HG03469 (cell line): ENCODE results near the gene ITPR1.
"Not testable (repeated sequence)": the region's sequence is repeated elsewhere in the genome, so short reads cannot be mapped to it uniquely, and the experiment has no call there.

Experiments used
- ATAC-seq: cut with Tn5 transposase; IDR thresholded peaks from one replicate; pipeline ENCODE4 v1.9.1; 2021; ENCODE audit warnings: mild to moderate bottlenecking, moderate library complexity, moderate number of reproducible peaks; ENCODE audit not compliant: unreplicated experiment

Gene ITPR1

DNA sequence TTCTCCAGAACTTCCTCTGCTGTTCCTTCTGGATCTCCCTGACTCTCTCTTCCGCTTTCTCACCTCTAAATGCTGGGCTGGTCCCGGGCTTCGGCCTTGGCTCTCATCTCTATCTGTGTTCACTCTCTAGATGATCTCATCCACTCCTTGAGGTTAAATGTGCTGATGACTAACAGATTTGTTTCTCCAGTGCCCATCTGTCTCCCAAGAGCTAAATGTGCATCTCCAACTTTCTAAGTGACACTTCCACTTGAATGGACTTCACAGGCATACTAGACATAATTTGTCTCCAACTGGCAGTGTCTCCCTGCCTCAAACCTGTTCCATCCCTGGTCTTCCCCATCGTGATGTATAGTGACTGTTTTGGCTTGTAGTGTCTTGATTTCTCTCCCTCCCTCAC is 95.3 kb downstream of the ITPR1 start:
- no peak for ATAC-seq

DNA sequence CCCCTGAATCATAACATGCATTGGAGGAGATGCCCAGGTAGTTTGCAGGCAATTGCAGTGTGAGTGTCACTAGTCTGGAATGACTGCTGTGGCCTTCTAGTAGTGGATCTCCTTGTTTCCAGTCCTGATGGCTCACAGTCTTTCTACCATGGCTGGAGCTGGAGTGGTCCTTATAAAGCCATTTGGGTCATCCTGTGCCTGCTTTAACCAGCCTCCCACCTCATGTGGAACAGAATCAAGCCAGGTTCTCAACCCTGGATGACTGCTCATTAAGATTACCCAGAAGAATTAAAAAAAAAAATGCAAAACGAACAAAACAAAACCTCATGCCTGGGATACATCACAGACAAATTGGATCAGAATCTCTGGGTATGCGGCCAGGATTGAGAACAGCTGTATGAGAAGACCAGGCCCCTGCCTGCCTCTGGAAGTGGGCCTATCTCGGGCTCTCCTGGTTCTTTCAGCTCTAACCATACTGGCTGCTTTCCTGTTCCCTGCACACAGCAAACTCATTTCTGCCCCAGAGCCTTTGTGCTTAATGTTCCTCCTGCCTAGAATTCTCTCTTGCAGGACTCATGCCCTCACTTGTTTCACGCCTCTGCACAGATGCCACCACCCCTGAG is 96.4 kb downstream of the ITPR1 start:
- ATAC-seq = no peak

DNA sequence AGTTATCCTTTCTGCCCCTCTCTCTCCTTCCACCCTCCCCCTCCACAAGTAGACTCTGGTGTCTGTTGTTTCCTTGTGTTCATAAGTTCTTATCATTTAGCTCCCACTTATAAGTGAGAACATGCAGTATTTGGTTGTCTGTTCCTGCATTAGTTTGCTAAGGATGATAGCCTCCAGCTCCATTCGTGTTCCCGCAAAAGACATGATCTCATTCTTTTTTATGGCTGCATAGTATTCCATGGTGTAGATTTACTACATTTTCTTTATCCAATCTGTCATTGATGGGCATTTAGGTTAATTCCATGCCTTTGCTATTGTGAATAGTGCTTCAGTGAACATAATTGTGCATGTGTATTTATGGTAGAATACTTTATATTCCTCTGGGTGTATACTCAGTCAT is 97.7 kb downstream of the ITPR1 start:
- ATAC-seq = not testable (repeated sequence)

DNA sequence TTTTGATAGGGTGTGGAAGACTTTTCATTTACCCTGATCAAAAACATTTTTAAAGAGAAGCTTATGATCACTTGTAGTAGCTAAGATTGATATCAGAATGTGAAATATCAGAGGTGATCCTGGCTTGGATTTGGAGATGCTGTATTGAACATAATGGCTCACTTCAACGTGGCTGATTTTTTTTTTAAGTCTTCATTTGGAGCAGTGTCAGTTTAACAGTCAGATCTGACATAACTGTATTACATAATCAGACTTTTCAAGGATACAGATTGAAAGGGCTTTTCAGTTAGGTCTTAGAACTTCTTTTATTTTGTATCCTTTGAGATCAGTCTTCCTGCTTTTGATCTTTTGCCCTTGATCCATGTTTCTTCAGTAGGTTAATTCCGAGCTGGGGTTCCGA is 98.5 kb downstream of the ITPR1 start:
- ATAC-seq = no peak

DNA sequence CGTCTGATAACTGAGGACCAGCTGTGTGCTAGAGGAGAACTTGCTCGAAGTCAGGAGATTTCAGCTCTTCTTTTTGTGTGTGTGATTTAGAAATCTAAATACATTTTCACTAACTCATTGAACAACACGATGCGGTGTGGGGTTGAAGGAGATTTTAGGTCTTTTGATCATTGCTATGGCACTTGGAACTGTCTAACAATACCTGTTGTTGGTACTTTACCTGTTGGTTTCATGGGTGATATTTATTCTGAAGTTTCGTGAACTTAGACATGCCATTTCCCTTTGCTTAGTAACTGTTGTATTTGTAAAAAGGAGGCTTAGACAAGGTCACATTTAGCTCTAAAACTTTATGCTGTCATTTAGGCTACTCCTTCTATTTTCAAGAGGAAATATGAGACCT is 99.9 kb downstream of the ITPR1 start:
- ATAC-seq = no peak

DNA sequence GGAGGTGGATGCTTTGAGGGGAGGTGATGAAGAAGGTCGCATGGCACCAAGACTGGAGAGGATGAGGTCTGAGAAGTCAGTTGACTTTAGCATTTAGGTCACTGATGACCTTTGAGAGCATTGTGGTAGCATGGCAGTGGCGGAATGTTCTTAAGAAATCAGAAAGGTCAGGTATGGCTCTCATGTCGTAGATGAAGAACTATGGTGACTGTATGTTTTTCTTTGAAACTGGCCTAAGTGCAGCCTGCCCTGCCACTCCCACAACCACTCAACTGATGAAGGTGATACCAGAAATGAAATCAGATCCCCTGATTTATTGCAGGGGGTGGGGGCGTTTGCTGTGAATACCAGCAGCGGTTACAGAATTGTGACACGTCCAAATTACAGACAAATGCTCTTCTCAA is 102.6 kb downstream of the ITPR1 start:
- ATAC-seq = no peak

DNA sequence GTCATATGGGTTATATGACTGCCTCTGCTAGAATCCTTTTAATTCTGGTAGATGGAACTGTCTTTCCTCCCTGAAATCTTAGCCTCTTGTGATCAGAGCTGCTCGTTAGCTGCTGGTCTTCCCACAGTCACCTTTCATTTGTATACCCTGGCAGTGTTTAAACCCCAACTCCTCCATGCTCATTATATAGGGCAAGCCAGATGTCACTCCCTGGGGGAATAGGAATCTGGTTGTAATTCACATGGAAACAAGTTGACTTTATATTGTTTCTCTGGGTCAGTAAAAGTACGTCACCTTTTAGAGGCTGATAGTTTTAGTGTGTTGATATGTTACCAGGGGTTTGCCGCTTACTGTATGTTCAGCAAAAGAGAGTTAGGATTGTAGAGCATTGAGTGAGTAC is 103.5 kb downstream of the ITPR1 start:
- no peak for ATAC-seq

DNA sequence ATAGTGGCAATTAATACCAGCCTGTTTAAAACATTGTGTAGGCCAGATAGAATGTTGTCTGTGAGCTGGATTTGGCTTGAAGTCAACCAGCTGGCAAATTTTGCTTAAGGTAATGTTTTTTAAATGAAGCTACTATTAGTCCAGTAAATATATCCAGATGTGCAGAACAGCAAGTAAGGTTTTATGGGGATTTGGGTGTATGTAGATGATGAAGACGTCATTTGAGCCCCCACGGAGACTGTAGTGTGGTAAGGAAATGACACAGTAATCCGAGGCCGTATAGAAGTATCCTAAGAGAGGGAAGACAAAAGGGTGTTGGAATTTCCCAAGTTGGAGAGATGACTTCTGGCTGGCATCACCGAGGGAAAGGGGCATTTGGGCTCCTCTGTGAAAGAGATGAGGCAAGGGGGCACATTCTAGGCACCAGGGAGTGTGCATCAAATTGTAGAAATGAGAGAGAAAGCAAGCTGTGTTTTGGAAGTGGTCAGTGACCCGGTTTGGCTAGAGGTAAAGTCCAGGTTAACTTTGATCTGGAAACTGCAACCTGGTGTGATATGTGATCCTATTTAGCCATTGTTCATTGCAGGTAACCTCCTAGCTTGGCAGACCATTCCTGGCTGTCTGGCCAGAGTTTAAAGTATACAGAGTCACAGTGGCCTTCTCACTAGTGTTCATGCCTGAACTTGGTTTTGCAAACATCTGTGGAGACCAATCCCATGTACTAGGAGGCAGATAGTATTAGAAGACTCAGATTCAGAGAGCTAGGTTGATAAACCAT is 104.2 kb downstream of the ITPR1 start:
- no peak for ATAC-seq

DNA sequence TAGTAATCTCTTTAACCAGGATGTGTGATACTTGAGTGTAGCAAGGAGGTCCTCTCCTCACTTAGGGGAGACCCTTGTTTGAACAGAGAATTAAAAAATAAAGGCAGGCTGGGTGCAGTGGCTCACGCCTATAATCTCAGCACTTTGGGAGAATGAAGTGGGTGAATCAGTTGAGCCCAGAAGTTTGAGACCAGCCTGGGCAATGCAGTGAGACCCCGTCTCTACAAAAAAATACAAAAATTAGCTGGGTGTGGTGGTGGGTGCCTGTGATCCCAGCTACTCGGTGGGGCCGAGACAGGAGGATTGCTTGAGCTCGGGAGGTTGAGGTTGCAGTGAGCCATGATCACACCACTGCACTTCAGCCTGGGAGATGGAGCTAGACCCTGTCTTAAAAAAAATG is 105.1 kb downstream of the ITPR1 start:
- not testable (repeated sequence) for ATAC-seq

DNA sequence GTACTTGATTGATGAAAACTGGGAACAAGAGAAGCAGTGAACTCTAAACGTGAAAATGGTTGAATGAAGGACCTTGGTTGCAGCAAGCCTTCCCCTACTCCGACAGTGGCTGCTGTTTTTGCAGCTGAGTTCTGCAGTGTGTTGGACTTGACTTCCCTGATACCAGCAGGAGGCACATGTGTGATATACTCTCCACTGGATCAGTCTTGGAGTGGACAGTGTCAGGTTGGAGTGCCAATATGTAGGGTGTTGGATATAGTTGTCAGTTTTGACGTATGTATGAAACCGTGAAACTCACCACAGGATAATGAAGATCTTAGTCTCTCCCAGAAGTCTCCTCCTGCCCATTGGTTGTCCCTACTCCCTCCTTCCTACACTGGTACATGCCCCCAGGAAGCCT is 106.5 kb downstream of the ITPR1 start:
- ATAC-seq = no peak

DNA sequence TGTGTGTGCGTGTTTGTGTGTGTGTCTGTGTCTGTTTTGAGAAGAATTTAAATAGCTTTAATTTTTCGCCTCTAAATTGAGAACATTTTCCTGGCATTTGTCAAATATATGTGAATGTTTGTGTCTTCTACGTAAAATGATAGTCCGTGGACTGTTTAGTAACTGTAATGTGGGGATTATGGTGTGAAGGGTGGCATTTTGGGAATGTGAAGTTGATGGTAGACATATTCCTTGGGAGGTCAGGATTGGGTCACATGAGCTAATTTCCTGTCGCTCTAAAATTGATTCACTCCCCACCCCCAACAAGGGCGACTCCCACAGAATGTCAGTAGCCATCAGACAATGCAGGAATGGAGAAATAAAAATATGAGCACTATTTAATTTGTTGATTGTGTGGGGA is 107.3 kb downstream of the ITPR1 start:
- ATAC-seq = no peak

DNA sequence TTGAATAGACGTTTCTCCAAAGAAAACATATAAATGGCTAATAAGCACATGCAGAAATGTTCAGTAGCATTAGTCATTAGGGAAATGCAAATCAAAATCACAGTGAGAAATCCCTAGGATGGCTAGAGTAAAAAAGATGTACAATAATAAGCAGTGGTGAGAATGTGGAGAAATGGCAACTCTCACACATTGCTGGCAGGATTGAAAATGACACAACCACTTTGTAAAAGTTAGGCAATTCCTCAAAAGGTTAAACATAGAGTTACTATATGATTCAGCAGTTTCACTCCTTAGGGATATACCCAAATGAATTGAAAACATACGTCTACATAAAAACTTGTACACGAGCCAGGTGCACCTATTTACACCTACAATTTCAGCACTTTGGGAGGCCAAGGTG is 108.7 kb downstream of the ITPR1 start:
- no peak for ATAC-seq

DNA sequence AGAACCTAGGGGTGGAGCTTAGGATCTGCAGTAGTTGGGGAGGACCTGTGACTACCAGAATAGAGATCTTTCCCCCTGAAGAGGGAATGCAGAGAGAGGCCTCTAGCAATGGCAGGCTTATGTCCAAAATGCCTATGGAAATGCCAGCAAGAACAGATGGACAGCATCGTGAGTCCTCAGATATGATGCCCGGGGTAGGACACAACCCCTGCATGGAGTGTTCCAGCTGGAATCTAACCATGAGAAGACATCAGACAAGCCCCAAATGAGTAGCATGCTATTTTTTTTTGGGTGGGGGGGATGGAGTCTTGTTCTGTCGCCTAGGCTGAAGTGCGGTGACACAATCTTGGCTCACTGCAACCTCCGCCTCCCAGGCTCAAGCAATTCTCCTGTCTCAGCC is 111.5 kb downstream of the ITPR1 start:
- no peak for ATAC-seq

DNA sequence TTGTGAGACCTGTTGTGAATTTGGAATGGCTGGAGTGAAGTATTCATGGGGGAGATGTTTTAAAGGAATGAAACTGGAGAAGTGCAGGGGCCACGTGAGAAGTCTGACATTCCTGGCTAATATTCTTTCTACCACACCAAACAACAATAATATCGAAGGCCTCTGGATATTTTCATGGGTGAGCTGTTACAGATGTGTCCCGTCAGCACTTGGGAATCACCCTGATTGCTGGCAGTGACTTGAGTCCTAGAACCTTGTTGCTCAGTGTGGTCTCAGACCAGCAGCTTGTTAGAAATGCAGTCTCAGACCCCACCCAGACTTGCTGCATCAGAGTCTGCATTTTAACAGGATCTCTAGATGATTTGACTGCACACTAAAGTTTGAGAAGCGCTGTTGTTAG is 113.8 kb downstream of the ITPR1 start:
- ATAC-seq = no peak

DNA sequence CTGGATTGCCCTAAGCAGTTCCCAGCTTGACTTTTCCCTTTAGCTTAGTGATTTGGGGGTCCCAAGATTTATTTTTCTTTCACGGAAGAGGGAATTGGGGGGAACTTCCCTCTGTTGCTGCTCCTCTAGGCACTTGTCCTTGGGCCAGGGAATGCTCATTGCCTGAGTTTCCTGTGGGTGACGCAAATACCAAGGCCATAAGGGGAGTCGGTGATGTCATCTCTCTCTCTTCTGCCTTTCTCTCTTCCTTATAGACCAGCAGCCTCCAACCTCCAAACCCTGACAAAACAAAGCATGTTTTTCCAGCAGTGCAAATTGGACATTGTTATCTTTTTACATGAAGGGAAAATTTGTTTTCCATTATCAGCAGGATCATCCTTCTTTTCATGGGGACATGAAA is 120.2 kb downstream of the ITPR1 start:
- no peak for ATAC-seq

DNA sequence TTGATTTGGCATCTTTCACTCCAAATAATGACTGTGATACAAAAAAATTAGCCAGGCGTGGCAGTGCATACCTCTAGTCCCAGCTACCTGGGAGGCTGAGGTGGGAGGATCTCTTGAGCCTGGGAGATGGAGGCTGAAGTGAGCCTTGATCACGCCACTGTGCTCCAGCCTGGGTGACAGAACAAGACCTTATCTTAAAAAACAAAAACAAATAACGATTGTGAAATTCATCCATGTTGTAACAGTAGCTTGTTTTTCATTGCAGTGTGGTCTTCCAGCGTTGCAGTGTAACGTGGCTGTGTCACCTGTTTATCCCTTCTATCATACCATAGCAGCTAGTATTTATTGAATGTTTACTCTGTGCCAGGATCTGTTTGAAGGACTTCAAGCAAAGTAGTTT is 120.9 kb downstream of the ITPR1 start:
- ATAC-seq = no peak

DNA sequence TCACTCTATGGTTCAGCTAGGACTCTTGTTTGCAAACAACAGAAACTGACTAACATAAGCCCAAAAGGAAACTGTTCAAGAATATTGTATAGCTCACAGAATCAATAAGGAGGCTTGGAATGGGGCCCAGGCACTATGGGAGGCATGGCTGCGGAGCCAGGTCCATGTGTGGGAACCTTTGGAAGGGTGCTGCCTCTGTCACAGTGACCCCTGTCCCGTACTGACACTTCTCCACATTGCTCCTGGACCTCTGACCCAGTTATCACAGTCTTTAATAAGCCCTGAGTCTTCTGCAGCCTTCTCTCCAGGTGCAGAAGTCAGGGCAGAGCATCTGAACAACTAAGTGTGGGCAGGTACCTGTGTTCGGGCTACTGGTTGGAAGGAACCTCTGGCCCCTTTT is 121.8 kb downstream of the ITPR1 start:
- no peak for ATAC-seq

DNA sequence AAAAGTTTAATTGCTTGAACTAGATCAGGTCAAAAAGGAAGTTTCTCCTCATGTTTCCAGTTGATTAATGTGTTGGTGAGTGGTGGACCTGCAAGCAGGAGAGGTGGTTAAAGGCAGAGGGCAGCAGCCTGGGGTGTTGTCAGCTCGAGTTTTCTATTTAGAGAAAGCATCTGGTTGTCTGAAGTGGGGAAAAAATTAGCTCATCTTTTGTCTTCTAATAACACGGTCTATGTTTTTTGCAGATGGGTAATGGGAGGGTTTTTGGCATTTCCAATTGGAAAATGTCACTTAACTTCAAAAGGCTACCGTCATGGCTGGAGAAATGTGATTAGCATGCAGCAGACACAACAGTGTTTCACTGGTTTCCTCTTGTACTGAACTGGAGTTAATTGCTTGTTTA is 122.6 kb downstream of the ITPR1 start:
- ATAC-seq = no peak

DNA sequence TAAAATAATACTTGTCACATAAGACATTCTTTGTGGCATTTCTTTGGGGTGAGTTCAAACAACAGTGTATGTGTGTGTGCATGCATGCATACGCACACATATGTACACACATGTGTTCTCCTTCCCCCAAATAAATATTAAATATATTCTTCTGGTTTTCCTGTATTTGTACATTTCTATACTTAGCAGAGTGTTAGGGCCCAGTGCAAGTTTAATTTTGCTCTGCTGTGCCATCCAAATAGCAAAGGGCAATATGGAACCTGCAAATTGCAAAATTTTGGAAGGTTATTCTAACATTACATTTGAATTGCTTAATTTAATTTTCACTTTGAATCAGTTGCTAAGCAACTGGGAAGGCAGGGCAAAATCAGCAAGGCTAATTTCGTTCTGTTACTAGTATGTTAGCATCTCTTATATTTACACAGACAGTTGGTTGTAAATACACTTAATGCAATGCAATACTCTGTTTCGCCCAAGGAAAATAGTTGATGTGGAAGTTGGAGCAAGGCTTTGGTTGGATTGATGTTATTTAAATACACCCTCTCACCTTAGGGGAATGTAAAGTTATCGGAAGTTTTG is 130.4 kb downstream of the ITPR1 start:
- ATAC-seq = no peak

DNA sequence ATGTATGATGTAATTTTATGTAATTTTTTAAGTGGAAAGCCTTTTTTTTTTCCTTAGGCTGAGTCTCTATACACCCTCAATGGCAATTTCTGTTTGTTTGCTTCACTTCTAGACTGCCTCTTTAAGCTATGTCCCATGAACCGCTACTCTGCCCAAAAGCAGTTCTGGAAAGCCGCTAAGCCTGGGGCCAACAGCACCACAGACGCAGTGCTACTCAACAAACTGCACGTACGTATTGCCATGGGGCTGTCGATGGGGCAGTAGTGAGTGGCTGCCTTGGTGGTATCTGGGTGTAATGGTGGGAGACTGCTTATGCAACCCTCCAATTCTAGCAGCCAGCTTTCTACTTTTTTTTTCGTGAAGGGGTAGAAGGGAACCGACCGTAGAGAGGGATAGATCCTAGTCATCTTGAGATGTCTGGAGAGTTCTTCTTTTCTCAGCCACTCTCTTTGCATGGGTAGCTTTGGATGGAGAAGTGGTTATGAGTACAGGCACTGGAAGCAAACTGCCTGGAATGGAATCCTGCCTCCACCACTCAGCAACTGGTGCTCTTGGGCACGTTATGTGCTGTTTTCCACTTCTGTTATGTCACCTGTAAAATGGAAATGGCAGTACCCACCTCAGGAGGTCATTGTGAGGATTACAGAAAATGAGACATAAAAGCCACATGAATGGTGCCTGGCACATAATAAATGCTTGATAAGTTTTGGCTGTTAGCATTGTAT is 134.7 kb downstream of the ITPR1 start:
- ATAC-seq = no peak

DNA sequence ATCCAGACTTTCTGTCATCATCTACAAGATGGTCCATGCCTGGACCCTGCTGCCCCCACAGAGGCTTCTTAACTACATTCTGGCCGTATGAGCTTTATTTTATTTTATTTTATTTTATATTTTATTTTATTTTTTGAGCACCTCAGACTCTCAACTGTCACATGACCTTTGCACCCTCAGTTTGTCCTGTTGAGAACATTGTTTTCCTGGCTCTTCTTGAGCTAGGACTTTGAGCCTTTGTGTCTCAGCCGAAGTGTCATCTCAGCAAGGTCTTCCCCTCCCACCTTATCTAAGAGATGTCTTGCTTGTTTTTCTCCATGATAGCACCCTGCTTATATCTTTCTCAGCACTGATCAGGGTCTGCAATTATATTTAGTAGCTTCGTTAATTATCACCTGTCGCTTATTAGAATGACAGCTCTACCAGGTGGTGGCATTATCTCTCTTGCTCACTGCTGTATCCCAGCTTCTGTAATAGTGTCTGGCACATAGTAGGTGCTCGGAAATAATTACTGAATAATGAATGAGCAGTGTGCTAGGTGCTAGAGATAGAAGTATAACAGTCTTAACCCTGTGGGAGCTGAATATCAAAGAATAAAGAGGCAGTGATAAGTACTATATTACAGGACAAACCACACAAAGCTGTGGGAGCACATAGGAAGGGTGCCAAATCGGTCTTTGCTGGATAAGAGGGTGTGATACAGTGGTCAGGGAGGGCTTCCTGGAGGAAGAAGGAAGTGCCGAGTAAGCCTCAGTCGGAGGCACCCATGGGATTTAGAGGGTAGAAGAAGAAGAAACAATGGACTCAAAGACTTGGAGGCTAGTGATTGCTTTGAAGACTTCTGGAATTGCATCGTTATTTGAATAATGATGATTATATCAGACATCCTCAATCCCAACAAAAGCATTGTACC is 136.2 kb downstream of the ITPR1 start:
- no peak for ATAC-seq
